Measurements from ENCODE around the gene SLC23A2.

The SLC23A2 gene

DNA sequence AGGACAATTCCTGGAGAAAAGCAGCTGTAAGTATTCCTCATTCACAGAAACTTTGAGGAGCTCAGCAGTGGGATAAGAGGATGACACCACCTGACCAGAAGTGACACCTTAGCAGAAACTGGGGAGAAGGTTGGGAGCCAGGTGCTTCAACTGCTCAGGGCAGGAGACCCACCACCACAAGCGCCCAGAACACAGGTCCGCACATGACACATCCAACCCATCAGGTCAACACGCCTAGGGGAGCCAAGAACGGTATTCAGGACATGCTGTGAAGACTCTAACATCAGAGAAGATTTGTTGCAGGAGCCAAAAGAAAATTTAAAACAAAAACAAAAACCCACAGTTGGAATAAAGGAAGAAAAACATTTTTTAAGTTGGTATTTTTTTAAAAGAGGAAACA lies 50.5 kb downstream of the SLC23A2 start:
- H3K4me3 ChIP-seq (ENCODE audit: low read depth, low read length): no peak overlapping the region
- TF ChIP-seq, protein P1, sequence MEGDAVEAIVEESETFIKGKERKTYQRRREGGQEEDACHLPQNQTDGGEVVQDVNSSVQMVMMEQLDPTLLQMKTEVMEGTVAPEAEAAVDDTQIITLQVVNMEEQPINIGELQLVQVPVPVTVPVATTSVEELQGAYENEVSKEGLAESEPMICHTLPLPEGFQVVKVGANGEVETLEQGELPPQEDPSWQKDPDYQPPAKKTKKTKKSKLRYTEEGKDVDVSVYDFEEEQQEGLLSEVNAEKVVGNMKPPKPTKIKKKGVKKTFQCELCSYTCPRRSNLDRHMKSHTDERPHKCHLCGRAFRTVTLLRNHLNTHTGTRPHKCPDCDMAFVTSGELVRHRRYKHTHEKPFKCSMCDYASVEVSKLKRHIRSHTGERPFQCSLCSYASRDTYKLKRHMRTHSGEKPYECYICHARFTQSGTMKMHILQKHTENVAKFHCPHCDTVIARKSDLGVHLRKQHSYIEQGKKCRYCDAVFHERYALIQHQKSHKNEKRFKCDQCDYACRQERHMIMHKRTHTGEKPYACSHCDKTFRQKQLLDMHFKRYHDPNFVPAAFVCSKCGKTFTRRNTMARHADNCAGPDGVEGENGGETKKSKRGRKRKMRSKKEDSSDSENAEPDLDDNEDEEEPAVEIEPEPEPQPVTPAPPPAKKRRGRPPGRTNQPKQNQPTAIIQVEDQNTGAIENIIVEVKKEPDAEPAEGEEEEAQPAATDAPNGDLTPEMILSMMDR (IDR thresholded peaks at IDR 0.05; ENCODE audit: borderline replicate concordance, insufficient read depth, low read depth, low read length): no peak

DNA sequence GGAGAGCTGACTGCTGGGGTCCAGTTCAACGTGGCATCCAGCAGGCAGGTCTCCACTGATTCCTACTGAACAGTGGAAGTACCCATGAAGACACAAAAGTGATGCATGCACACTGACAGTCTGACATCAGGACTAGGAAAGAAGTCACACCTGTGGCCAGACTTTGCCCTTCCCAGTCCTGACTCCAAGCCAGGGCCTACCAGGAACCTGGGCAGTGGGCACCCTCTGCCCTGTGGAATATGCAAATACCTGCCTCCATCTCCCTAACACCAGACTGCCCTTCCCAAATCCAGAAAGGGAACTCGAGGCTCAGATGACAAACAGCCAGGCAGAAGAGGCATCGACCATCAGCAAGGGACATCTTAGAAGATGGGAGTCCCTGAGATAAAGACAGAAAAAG lies 50.9 kb downstream of the SLC23A2 start:
- TF ChIP-seq, protein P1 (IDR thresholded peaks at IDR 0.05; ENCODE audit: borderline replicate concordance, insufficient read depth, low read depth, low read length): no peak
- H3K4me3 ChIP-seq (ENCODE audit: low read depth, low read length): no peak overlapping the region

DNA sequence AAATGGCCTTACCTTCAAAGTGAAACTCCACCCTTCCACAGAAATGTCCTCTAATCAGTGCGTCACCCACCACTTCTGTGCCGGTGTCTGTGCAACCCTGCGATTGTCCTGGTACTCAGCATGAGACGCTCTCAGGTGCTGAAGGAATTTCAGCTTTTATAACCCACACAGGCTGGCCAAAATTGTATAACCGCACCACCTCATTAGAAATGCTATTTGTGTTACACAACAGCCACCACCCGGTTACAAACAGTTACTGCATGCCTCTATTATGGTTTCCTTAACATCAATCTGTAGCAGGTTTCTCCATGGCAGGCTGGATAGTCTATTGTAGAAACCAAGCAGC lies 51.5 kb downstream of the SLC23A2 start:
- H3K4me3 ChIP-seq (ENCODE audit: low read depth, low read length): no peak overlapping the region
- TF ChIP-seq, protein P1 (IDR thresholded peaks at IDR 0.05; ENCODE audit: borderline replicate concordance, insufficient read depth, low read depth, low read length): peak; percentile 63; the same call in 1 of the 2 replicates

DNA sequence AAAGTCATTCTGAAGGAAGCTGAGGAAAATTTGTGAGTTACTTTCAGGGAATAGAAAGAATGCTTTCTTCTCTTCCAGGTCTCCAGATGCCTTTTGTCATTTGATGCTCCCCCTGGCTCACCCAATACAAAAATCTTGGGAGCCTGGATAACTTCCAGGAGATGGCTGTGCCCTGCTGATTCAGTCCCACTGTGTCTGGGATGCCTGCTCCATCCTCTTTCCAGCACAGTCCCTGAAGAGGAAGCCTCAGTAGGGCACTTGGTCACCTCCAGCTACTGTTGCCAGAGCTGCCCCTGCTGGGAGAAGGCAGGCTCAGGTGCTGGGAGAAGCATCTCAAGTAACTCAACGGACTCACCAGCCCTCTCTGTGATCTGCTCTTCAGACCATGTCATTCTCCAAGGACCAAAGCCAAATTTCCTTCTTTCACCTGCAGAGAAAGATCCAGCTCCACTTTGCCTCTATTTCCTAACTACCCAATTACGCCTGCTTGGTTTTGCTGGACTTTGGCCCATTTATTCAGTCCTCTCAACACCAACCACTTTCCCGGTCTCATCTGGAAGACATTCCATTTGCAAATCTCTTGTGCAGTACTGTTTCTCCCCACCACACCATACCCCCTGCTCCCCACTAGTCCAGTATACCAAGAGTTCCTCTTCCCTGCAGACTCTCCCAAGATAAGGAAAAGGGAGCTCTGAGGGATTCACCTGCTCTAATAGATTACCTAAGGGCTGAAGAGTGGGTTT lies 53.3 kb downstream of the SLC23A2 start:
- TF ChIP-seq, protein P1 (IDR thresholded peaks at IDR 0.05; ENCODE audit: borderline replicate concordance, insufficient read depth, low read depth, low read length): no peak

DNA sequence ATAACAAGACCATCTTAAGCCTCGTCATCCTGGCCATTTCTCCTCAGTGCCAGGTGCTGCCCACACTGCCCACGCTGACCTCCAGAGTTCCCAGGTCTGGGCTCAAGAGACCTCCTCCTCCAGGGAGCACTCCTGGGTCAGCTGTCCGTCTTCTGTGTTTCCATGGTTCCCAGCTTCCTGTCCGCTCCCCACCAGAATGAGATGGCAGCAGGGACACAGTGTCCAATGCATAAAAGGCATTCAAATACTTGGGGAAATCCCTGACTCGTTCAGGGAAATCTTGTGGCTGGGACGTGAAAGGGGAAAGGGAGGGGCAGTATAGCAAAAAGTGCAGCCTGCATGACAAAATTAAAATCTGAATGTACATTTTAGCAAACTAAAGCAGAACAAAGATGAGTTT lies 54.3 kb downstream of the SLC23A2 start:
- no peak overlapping the region for H3K4me3 ChIP-seq (ENCODE audit: low read depth, low read length)
- TF ChIP-seq, protein P1 (IDR thresholded peaks at IDR 0.05; ENCODE audit: borderline replicate concordance, insufficient read depth, low read depth, low read length): no peak

More for the DNA sequence above, 53.3 kb downstream of the SLC23A2 start:
- no peak overlapping the region for H3K4me3 ChIP-seq (ENCODE audit: low read depth, low read length)

DNA sequence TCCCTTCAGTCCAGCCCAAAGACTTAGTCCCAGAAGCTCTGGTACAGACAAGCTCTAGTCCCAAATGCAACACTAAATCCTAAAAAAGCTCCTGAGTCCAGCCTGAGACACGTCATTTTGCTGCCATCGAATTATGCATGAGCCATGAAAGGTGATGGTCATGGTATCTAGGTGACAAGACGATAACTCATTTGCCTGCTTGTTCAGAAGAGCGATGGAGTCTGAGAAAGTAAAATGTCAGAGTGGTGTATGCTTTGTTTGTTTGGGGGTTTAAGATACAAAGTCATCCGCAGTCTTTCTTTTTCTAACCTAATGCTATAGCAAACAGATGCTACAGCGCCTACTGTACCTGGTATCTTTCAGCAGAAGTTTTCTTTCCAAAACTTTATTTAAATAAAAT lies 54.7 kb downstream of the SLC23A2 start:
- H3K4me3 ChIP-seq (ENCODE audit: low read depth, low read length): no peak overlapping the region
- TF ChIP-seq, protein P1 (IDR thresholded peaks at IDR 0.05; ENCODE audit: borderline replicate concordance, insufficient read depth, low read depth, low read length): no peak
